ENCODE data around the gene PRAMEF12. TPM values are rescaled to one million over a fixed set of nuclear protein-coding genes. Genes with fewer than 3 reads are reported as not detected.

The PRAMEF12 gene
- polyA plus RNA-seq, 1 donor from 2014 or later, result not detected

GRCh38 chr1:12745126-12745991 lies 28.2 kb upstream of the PRAMEF12 start:
- H3K27me3 ChIP-seq (ENCODE audit: insufficient read depth, low read depth, low read length), result no peaks in the 10 kb centered on the region
- H3F3A ChIP-seq (ENCODE audit: insufficient read depth, low read length, poor library complexity, severe bottlenecking), result no peaks in the 10 kb centered on the region
- H3K79me2 ChIP-seq (replicated peaks; ENCODE audit: insufficient read depth, low read length), result no peaks in the 10 kb centered on the region
- no peak overlapping the region for H3K4me3 ChIP-seq (ENCODE audit: low read length)
- no peaks in the 10 kb centered on the region for H3K9me2 ChIP-seq (ENCODE audit: insufficient read depth, low read length)
- no peak overlapping the region for H3K27ac ChIP-seq (ENCODE audit: low read length)
- no peaks in the 10 kb centered on the region for H3K36me3 ChIP-seq (ENCODE audit: insufficient read depth, low read length)
- H3K4me2 ChIP-seq (ENCODE audit: low read length), result no peak overlapping the region
- peaks cover 2% of the 10 kb centered on the region for H3K9me3 ChIP-seq (ENCODE audit: low read length)
- no peak overlapping the region for H3K9ac ChIP-seq (ENCODE audit: low read length)
- H4K20me1 ChIP-seq (ENCODE audit: insufficient read depth), result no peaks in the 10 kb centered on the region
- no peak overlapping the region for H2AFZ ChIP-seq (ENCODE audit: low read depth, low read length)
- TF ChIP-seq REST (IDR thresholded peaks at IDR 0.05; ENCODE audit: borderline replicate concordance), result no peak
- no peak for TF ChIP-seq SMC3 (conservative IDR thresholded peaks at IDR 0.05; ENCODE audit: poor library complexity)
- TF ChIP-seq, protein P1, sequence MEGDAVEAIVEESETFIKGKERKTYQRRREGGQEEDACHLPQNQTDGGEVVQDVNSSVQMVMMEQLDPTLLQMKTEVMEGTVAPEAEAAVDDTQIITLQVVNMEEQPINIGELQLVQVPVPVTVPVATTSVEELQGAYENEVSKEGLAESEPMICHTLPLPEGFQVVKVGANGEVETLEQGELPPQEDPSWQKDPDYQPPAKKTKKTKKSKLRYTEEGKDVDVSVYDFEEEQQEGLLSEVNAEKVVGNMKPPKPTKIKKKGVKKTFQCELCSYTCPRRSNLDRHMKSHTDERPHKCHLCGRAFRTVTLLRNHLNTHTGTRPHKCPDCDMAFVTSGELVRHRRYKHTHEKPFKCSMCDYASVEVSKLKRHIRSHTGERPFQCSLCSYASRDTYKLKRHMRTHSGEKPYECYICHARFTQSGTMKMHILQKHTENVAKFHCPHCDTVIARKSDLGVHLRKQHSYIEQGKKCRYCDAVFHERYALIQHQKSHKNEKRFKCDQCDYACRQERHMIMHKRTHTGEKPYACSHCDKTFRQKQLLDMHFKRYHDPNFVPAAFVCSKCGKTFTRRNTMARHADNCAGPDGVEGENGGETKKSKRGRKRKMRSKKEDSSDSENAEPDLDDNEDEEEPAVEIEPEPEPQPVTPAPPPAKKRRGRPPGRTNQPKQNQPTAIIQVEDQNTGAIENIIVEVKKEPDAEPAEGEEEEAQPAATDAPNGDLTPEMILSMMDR (IDR thresholded peaks at IDR 0.05; ENCODE audit: poor library complexity, severe bottlenecking), result no peak
- TF ChIP-seq TAF1 (IDR thresholded peaks at IDR 0.05; ENCODE audit: low read depth), result no peak
- TF ChIP-seq POLR2AphosphoS5 (IDR thresholded peaks at IDR 0.05), result no peak
- TF ChIP-seq MXI1 (conservative IDR thresholded peaks at IDR 0.05; ENCODE audit: poor library complexity, severe bottlenecking), result no peak
- no peak for TF ChIP-seq RAD21 (conservative IDR thresholded peaks at IDR 0.05)
- no peak for TF ChIP-seq EZH2 (IDR thresholded peaks at IDR 0.05; ENCODE audit: borderline replicate concordance, insufficient read depth, low read length, poor library complexity, severe bottlenecking)
- TF ChIP-seq EP300 (conservative IDR thresholded peaks at IDR 0.05; ENCODE audit: poor library complexity, severe bottlenecking), result no peak

GRCh38 chr1:12745992-12746323 lies 27.6 kb upstream of the PRAMEF12 start, which contains the start of gene CFAP107:
CFAP107 (plus strand) TSS chr1:12746200; CDS start chr1:12746431, 231 bp downstream.
- Histone ChIP-seq H3K27ac (ENCODE audit: low read length) (no peak within 1 kb of the TSS), H3K9ac (ENCODE audit: low read length) (no peak within 1 kb of the TSS), H3K4me3 (ENCODE audit: low read length) (no peak within 1 kb of the TSS)

More at GRCh38 chr1:12745992-12746323, 27.6 kb upstream of the PRAMEF12 start, which contains the start of gene CFAP107:
- H3F3A ChIP-seq (ENCODE audit: insufficient read depth, low read length, poor library complexity, severe bottlenecking), result no peaks in the 10 kb centered on the region
- H3K36me3 ChIP-seq (ENCODE audit: insufficient read depth, low read length), result no peaks in the 10 kb centered on the region
- H3K9me2 ChIP-seq (ENCODE audit: insufficient read depth, low read length), result no peaks in the 10 kb centered on the region
- TF ChIP-seq, protein P1 (IDR thresholded peaks at IDR 0.05; ENCODE audit: poor library complexity, severe bottlenecking), result no peak
- no peak for TF ChIP-seq MXI1 (conservative IDR thresholded peaks at IDR 0.05; ENCODE audit: poor library complexity, severe bottlenecking)
- TF ChIP-seq TAF1 (IDR thresholded peaks at IDR 0.05; ENCODE audit: low read depth), result no peak
- TF ChIP-seq EZH2 (IDR thresholded peaks at IDR 0.05; ENCODE audit: borderline replicate concordance, insufficient read depth, low read length, poor library complexity, severe bottlenecking), result no peak
- no peak for TF ChIP-seq EP300 (conservative IDR thresholded peaks at IDR 0.05; ENCODE audit: poor library complexity, severe bottlenecking)
- TF ChIP-seq SMC3 (conservative IDR thresholded peaks at IDR 0.05; ENCODE audit: poor library complexity), result no peak
- TF ChIP-seq RAD21 (conservative IDR thresholded peaks at IDR 0.05), result no peak
- no peak for TF ChIP-seq POLR2AphosphoS5 (IDR thresholded peaks at IDR 0.05)
- TF ChIP-seq REST (IDR thresholded peaks at IDR 0.05; ENCODE audit: borderline replicate concordance), result no peak
- H3K9me3 ChIP-seq (ENCODE audit: low read length), result peaks cover 5% of the 10 kb centered on the region
- H3K79me2 ChIP-seq (replicated peaks; ENCODE audit: insufficient read depth, low read length), result no peaks in the 10 kb centered on the region
- H4K20me1 ChIP-seq (ENCODE audit: insufficient read depth), result no peaks in the 10 kb centered on the region
- no peaks in the 10 kb centered on the region for H3K27me3 ChIP-seq (ENCODE audit: insufficient read depth, low read depth, low read length)
- H3K4me2 ChIP-seq (ENCODE audit: low read length), result no peak within 1 kb of the TSS
- no peak within 1 kb of the TSS for H2AFZ ChIP-seq (ENCODE audit: low read depth, low read length)

Data from neural cell (in vitro differentiated cells).